ENCODE results near the gene SYT7. TPM values are rescaled to one million over a fixed set of nuclear protein-coding genes. Genes with fewer than 3 reads are reported as not detected.

The SYT7 gene
- total and polyA plus RNA-seq, 2 of the 8 experiments (the other 6 are each of a cell fraction or from before 2014, with no cell fraction given), result 9.6 to 10.5 TPM

GRCh38 chr11:61611309-61611708 is 30.4 kb upstream of the SYT7 start (continued):
- TF ChIP-seq CHD7 (IDR thresholded peaks at IDR 0.05; ENCODE audit: insufficient replicate concordance, low read length) (no peak), JUN (IDR thresholded peaks at IDR 0.05; ENCODE audit: low read depth, low read length) (no peak), EZH2 (IDR thresholded peaks at IDR 0.05; ENCODE audit: low read depth, low read length, severe bottlenecking) (no peak), EGR1 (IDR thresholded peaks at IDR 0.05; ENCODE audit: borderline replicate concordance, low read depth, low read length) (no peak), PHF8 (conservative IDR thresholded peaks at IDR 0.05; ENCODE audit: low read depth, low read length) (no peak), HDAC6 (IDR thresholded peaks at IDR 0.05; ENCODE audit: low read depth, low read length) (no peak), KDM1A (IDR thresholded peaks at IDR 0.05; ENCODE audit: borderline replicate concordance, low read length) (no peak), SUZ12 (IDR thresholded peaks at IDR 0.05; ENCODE audit: low read length) (no peak)

All from H1 (cell line).